ENCODE measurements around the gene SYT17.

SYT17 gene

GRCh38 chr16:19132898-19133297, 35.1 kb upstream of the SYT17 start:
- Histone ChIP-seq H3K27ac (peak overlapping the region in 1 of 2 donors; percentile 3), H3K4me3 (no peak overlapping the region)
- no peak for TF ChIP-seq CTCF (IDR thresholded peaks at IDR 0.05)
- no peak for DNase-seq (ENCODE audit: low spot score)

- no peak for TF ChIP-seq CTCF (IDR thresholded peaks at IDR 0.05)
- no peak overlapping the region for H3K27ac ChIP-seq
- no peak overlapping the region for H3K4me3 ChIP-seq
- no peak for DNase-seq (ENCODE audit: low spot score)
Measured at GRCh38 chr16:19133600-19133999, 34.4 kb upstream of the SYT17 start.

DNA sequence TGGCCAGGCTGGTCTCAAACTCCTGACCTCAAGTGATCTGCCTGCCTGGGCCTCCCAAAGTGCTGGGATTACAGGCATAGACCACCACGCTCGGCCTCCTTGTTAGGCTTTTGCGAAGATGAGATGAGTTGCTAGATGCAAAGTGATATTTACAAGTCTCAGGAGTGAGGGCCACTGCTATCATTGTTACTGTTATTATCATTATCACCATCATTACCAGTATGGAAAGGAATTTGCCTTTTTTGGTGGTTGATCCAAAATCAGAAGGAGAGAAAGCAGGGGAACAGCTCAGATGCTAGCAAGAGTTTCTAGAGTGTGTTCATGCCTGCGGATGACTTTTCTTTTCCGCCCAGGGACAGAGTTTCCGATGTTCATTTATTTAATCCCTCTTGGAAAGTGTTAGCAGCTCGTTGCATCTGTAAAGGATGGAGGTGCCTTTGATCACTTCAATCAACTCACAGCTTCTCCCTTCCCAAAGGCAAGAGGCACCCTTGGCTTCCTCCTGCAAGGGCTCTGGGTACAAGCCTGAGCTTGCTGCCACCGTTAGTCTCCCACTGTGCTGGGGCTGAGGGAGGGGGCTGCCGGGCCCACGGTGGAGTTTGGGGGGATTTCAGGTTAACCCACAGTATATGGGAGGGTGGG, 32.7 kb upstream of the SYT17 start:
- H3K4me3 ChIP-seq, result no peak overlapping the region
- TF ChIP-seq CTCF (IDR thresholded peaks at IDR 0.05), result no peak
- no peak overlapping the region for H3K27ac ChIP-seq
- DNase-seq (ENCODE audit: low spot score), result no peak

GRCh38 chr16:19135896-19136438, 32.1 kb upstream of the SYT17 start:
- no peak for TF ChIP-seq CTCF (IDR thresholded peaks at IDR 0.05)
- peak overlapping the region in 1 of 2 donors; percentile 52 for H3K27ac ChIP-seq
- no peak overlapping the region for H3K4me3 ChIP-seq
- no peak for DNase-seq (ENCODE audit: low spot score)

DNA sequence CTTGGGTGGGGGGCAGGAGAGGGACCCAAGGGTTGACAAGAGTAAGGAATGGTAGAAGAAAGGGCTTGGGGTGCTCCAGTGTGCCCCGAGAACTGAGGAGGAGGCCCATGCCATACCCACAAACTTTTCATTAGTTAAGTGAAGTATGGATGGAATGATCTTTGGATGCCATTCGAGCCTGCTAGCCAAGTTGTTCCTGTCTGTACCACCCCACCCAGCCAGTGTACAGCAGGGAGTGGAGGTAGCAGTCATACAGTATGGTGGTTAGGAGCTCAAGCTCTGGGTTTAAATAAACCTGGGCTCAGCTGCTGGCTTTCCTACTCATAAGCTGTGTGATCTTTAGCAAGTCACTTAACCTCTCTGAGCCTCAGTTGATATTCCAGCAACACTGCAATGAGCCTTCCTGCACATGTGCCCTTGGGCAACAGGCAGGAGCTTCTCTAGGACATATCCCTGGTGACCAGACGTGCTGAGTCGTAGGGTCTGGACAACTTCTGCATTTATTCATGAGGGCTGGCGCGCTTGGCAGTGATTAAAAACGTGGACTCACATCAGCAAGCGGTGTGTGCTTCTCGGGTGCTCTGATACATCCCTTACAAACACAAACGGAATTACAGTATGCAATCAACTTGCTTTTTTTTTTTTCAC, 31.4 kb upstream of the SYT17 start:
- no peak for DNase-seq (ENCODE audit: low spot score)
- peak overlapping the region in 1 of 2 donors; percentile 52 for H3K27ac ChIP-seq
- no peak overlapping the region for H3K4me3 ChIP-seq
- no peak for TF ChIP-seq CTCF (IDR thresholded peaks at IDR 0.05)

- DNase-seq (ENCODE audit: low spot score), result no peak
- no peak overlapping the region for H3K4me3 ChIP-seq
- no peak for TF ChIP-seq CTCF (IDR thresholded peaks at IDR 0.05)
- peak overlapping the region in 1 of 2 donors; percentile 52 for H3K27ac ChIP-seq
Measured at GRCh38 chr16:19137201-19138128, 30.6 kb upstream of the SYT17 start.

Data from coronary artery (tissue), 2 donors.